ENCODE results near the gene RARS1.

RARS1 gene

GRCh38 chr5:168562279-168562678, 76.0 kb downstream of the RARS1 start:
- no peak for DNase-seq (ENCODE audit: low spot score)

- no peak for DNase-seq (ENCODE audit: low spot score)
Measured at GRCh38 chr5:168563959-168564358, 77.7 kb downstream of the RARS1 start.

- no peak for DNase-seq (ENCODE audit: low spot score)
Measured at GRCh38 chr5:168568738-168569137, 82.5 kb downstream of the RARS1 start.
